Tibial nerve (tissue), 4 donors: ENCODE measurements around the gene DUOXA2. TPM values are rescaled to one million over a fixed set of nuclear protein-coding genes. Genes with fewer than 3 reads are reported as not detected.

Source experiments
- DNase-seq, 2 donors: peaks; one replicate each; pipeline ENCODE4 v3.0.0-alpha.2; 2019; ENCODE audit warnings: low spot score in 2 of 2
- H3K27ac ChIP-seq, 4 donors: fragments of 200-600 bp; sonication (generic) in 3 of 4; one replicate each; pipeline ENCODE4 v1.5.1; 2017 to 2019; ENCODE audit warnings: mild to moderate bottlenecking in 1 of 4
- H3K27me3 ChIP-seq, 2 donors: fragments of 200-600 bp; sonication (generic) in 1 of 2; one replicate each; pipeline versions ENCODE4 v1.5.1 to v1.6.0; 2017 to 2019
- H3K36me3 ChIP-seq, 3 donors: fragments of 200-600 bp; sonication (generic); one replicate each; pipeline ENCODE4 v1.5.1; 2018 to 2019
- H3K4me1 ChIP-seq, 4 donors: fragments of 200-600 bp; sonication (generic) in 3 of 4; one replicate each; pipeline ENCODE4 v1.5.1; 2017 to 2019
- H3K4me3 ChIP-seq, 4 donors: fragments of 200-600 bp; sonication (generic) in 3 of 4; one replicate each; pipeline ENCODE4 v1.5.1; 2017 to 2019; ENCODE audit warnings: mild to moderate bottlenecking in 1 of 4, moderate library complexity in 1 of 4
- H3K9me3 ChIP-seq, 4 donors: fragments of 200-600 bp; sonication (generic) in 3 of 4; one replicate each; pipeline ENCODE4 v1.5.1; 2017 to 2019
- EP300 ChIP-seq, 2 donors: sonication (generic); formaldehyde crosslinking; IDR thresholded peaks; one replicate each; pipeline ENCODE4 v1.6.1; 2017; ENCODE audit warnings: antibody characterized with exemption in 2 of 2, mild to moderate bottlenecking in 1 of 2
- POLR2A ChIP-seq, 2 donors: fragments of 450-650 bp; IDR thresholded peaks; one replicate each; pipeline ENCODE4 v1.6.1; 2017; ENCODE audit warnings: antibody characterized with exemption in 2 of 2, mild to moderate bottlenecking in 2 of 2, moderate library complexity in 2 of 2
- WGBS, 2 donors: methylation state at CpG; one replicate each; pipeline ENCODE4 v1.1.5; 2018; 5-methylcytosine and 5-hydroxymethylcytosine counted together
- total RNA-seq, 4 donors: library from RNA; depleted of rRNA; stranded (reverse); fragments of >200 nt; gene quantifications; one replicate each; pipeline ENCODE4 v1.1.0, GENCODE V29; 2016
- TF ChIP-seq, protein P1 (sequence below), 5 experiments: fragments of 200-600 bp in 3 of 5; fragments of 450-650 bp in 2 of 5; sonication (generic) in 3 of 5; IDR thresholded peaks; one replicate each; pipeline ENCODE4 v1.5.1; 2016 to 2019; ENCODE audit warnings: antibody characterized with exemption in 5 of 5, mild to moderate bottlenecking in 3 of 5, moderate library complexity in 2 of 5

DUOXA2 gene
- total RNA-seq, 4 donors from 2014 or later: not detected

- H3K4me3 ChIP-seq: no peak overlapping the region
- H3K4me1 ChIP-seq: peaks cover 0 to 36% (median 10%) of the 10 kb centered on the region in 4 donors
- peak overlapping the region; percentile 51 to 87 (median 72) for H3K27ac ChIP-seq
- peak in 1 of 2 donors; percentile 27 for DNase-seq
- no peaks in the 10 kb centered on the region for H3K27me3 ChIP-seq
- no peaks in the 10 kb centered on the region for H3K36me3 ChIP-seq
- TF ChIP-seq EP300 (IDR thresholded peaks at IDR 0.05) (peak in 1 of 2 donors; percentile 74), POLR2A (IDR thresholded peaks at IDR 0.05) (no peak)
- TF ChIP-seq, protein P1, sequence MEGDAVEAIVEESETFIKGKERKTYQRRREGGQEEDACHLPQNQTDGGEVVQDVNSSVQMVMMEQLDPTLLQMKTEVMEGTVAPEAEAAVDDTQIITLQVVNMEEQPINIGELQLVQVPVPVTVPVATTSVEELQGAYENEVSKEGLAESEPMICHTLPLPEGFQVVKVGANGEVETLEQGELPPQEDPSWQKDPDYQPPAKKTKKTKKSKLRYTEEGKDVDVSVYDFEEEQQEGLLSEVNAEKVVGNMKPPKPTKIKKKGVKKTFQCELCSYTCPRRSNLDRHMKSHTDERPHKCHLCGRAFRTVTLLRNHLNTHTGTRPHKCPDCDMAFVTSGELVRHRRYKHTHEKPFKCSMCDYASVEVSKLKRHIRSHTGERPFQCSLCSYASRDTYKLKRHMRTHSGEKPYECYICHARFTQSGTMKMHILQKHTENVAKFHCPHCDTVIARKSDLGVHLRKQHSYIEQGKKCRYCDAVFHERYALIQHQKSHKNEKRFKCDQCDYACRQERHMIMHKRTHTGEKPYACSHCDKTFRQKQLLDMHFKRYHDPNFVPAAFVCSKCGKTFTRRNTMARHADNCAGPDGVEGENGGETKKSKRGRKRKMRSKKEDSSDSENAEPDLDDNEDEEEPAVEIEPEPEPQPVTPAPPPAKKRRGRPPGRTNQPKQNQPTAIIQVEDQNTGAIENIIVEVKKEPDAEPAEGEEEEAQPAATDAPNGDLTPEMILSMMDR (IDR thresholded peaks at IDR 0.05): peak in 1 of 5 experiments; percentile 14
- 36 to 40% methylated on average over 1 of the region's 1 CpG for WGBS, 2 donors
- no peaks in the 10 kb centered on the region for H3K9me3 ChIP-seq
Observed at GRCh38 chr15:45157974-45158373, 43.8 kb downstream of the DUOXA2 start.

DNA sequence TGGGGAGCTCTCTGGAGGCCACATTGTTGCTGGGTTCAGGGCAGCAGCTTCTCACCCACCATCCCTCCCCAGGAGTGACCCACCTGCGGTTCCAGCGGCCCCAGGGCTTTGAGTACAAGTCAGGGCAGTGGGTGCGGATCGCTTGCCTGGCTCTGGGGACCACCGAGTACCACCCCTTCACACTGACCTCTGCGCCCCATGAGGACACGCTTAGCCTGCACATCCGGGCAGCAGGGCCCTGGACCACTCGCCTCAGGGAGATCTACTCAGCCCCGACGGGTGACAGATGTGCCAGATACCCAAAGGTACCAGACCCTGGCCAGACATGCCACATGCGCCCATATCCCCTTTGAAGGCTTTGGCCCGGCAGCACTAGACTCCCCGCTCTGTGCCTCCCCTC is 47.5 kb downstream of the DUOXA2 start:
- no peak for DNase-seq
- TF ChIP-seq, protein P1 (IDR thresholded peaks at IDR 0.05): no peak
- TF ChIP-seq EP300 (IDR thresholded peaks at IDR 0.05) (no peak), POLR2A (IDR thresholded peaks at IDR 0.05) (no peak)
- H3K9me3 ChIP-seq: no peaks in the 10 kb centered on the region
- no peaks in the 10 kb centered on the region for H3K27me3 ChIP-seq
- no peaks in the 10 kb centered on the region for H3K36me3 ChIP-seq
- peaks cover 0 to 57% (median 17%) of the 10 kb centered on the region in 4 donors for H3K4me1 ChIP-seq
- peak overlapping the region in 2 of 4 donors; percentile 59 to 62 for H3K27ac ChIP-seq
- 71 to 76% methylated on average over 14 of the region's 14 CpGs for WGBS, 2 donors
- no peak overlapping the region for H3K4me3 ChIP-seq

DNA sequence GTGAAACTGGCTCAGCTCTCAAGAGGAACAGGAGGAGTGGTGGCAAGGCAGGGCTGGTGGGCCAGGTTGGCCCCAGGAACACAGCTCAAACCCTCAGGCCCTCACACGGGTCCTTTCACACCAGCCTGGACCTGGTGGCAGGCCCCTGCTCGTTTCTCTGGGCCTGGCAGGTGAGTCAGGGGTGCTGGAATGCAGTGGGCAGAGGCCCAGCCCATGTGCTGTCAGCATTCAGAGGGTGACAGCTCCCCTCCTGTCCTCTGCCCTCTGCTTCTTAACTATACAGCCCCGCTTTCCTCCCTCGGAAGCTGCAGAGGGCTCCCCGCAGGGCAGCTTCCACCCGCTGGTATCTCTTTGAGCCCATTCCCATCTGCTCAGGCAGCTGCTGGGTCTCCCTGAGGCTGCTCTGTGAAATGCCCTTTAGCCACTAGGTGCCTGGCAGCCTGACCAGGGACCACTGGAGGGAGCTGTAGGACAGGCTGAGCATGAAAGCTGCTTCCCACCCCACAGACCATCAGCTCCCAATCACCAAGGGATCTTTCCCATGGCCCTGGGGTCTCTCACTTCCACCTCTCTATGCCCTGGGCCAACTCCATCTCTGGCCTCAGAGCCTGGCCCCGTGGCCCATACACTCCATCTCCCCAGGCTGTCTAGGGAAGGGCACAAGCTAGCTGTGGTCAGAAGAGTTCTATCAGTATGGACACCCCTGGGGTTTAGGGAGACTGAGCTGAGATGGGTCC is 48.8 kb downstream of the DUOXA2 start:
- peak overlapping the region in 2 of 4 donors; percentile 59 to 64 for H3K27ac ChIP-seq
- DNase-seq: peak; percentile 63 to 85

DNA sequence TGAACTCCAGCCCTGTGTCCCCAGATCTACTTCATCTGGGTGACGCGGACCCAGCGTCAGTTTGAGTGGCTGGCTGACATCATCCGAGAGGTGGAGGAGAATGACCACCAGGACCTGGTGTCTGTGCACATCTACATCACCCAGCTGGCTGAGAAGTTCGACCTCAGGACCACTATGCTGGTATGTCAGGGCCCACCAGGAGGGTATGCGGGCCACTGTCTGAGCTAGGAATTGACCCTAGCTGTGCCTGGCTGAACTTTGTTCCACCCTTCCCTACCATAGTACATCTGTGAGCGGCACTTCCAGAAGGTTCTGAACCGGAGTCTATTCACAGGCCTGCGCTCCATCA is 49.4 kb downstream of the DUOXA2 start:
- H3K27ac ChIP-seq: peak overlapping the region in 2 of 4 donors; percentile 59 to 64
- H3K9me3 ChIP-seq: no peaks in the 10 kb centered on the region
- no peak overlapping the region for H3K4me3 ChIP-seq
- H3K27me3 ChIP-seq: no peaks in the 10 kb centered on the region
- no peak for TF ChIP-seq EP300 (IDR thresholded peaks at IDR 0.05)
- no peak for TF ChIP-seq POLR2A (IDR thresholded peaks at IDR 0.05)
- TF ChIP-seq, protein P1 (IDR thresholded peaks at IDR 0.05): no peak
- H3K4me1 ChIP-seq: peaks cover 0 to 57% (median 12%) of the 10 kb centered on the region in 4 donors
- H3K36me3 ChIP-seq: no peaks in the 10 kb centered on the region
- 64 to 71% methylated on average over 9 of the region's 9 CpGs for WGBS, 2 donors
- DNase-seq: no peak

More for the DNA sequence above, 48.8 kb downstream of the DUOXA2 start:
- Histone ChIP-seq H3K27me3 (no peaks in the 10 kb centered on the region), H3K4me3 (no peak overlapping the region), H3K36me3 (no peaks in the 10 kb centered on the region), H3K4me1 (peaks cover 0 to 57% (median 12%) of the 10 kb centered on the region in 4 donors), H3K9me3 (no peaks in the 10 kb centered on the region)
- no peak for TF ChIP-seq POLR2A (IDR thresholded peaks at IDR 0.05)
- TF ChIP-seq, protein P1 (IDR thresholded peaks at IDR 0.05): peak; percentile 74 to 94 (median 84)
- TF ChIP-seq EP300 (IDR thresholded peaks at IDR 0.05): peak in 1 of 2 donors; percentile 16
- 6 to 9% methylated on average over 6 to 7 of the region's 7 CpGs for WGBS, 2 donors

DNA sequence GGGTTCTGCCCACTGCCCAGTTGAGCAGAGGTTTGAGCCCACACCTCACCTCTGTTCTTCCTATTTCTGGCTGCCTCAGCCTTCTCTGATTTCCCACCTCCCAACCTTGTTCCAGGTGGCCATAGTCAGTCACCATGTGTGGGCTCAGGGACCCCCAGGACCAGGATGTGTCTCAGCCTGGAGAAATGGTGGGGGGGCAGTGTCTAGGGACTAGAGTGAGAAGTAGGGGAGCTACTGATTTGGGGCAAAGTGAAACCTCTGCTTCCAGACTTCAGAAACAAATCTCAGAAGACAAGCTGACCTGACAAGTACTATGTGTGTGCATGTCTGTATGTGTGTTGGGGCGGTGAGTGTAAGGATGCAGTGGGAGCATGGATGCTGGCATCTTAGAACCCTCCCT is 50.8 kb downstream of the DUOXA2 start:
- no peak for DNase-seq
- H3K36me3 ChIP-seq: no peaks in the 10 kb centered on the region
- H3K4me3 ChIP-seq: no peak overlapping the region
- no peaks in the 10 kb centered on the region for H3K9me3 ChIP-seq
- peak overlapping the region in 2 of 4 donors; percentile 95 to 99 for H3K27ac ChIP-seq
- no peaks in the 10 kb centered on the region for H3K27me3 ChIP-seq
- WGBS, 2 donors: 92 to 95% methylated on average over 1 of the region's 1 CpG
- no peak for TF ChIP-seq POLR2A (IDR thresholded peaks at IDR 0.05)
- TF ChIP-seq, protein P1 (IDR thresholded peaks at IDR 0.05): no peak
- no peak for TF ChIP-seq EP300 (IDR thresholded peaks at IDR 0.05)
- peaks cover 0 to 56% (median 12%) of the 10 kb centered on the region in 4 donors for H3K4me1 ChIP-seq
